ENCODE results near the gene CREB3.

DNA sequence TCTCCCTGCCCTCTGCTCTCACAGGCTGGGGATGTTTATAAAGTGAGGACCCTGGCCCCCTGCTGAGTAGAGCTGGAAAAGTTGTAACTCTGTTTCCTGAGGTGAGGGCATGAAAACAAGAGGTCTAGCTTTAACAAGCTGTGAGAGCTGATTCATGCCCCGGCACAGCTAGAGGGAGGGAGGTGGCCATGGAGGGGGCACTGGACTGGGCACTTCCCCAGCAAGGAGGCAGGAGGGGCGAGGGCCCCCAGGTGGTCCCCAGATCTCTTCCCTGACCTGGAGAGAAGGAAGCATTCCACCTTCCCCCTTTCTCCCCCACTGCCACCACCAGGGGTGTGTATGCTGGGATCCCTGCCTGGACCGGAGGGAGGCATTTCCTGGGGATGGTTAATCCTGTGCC, 21.8 kb downstream of the CREB3 start, which contains the start of gene MSMP:
- TF ChIP-seq, protein P1, sequence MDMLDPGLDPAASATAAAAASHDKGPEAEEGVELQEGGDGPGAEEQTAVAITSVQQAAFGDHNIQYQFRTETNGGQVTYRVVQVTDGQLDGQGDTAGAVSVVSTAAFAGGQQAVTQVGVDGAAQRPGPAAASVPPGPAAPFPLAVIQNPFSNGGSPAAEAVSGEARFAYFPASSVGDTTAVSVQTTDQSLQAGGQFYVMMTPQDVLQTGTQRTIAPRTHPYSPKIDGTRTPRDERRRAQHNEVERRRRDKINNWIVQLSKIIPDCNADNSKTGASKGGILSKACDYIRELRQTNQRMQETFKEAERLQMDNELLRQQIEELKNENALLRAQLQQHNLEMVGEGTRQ (IDR thresholded peaks at IDR 0.05; ENCODE audit: low read depth, low read length) = no peak
- TF ChIP-seq, protein P2, sequence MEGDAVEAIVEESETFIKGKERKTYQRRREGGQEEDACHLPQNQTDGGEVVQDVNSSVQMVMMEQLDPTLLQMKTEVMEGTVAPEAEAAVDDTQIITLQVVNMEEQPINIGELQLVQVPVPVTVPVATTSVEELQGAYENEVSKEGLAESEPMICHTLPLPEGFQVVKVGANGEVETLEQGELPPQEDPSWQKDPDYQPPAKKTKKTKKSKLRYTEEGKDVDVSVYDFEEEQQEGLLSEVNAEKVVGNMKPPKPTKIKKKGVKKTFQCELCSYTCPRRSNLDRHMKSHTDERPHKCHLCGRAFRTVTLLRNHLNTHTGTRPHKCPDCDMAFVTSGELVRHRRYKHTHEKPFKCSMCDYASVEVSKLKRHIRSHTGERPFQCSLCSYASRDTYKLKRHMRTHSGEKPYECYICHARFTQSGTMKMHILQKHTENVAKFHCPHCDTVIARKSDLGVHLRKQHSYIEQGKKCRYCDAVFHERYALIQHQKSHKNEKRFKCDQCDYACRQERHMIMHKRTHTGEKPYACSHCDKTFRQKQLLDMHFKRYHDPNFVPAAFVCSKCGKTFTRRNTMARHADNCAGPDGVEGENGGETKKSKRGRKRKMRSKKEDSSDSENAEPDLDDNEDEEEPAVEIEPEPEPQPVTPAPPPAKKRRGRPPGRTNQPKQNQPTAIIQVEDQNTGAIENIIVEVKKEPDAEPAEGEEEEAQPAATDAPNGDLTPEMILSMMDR (conservative IDR thresholded peaks at IDR 0.05; ENCODE audit: low read depth, low read length) = no peak
- TF ChIP-seq POLR2A (IDR thresholded peaks at IDR 0.05; ENCODE audit: low read depth, low read length) = no peak
- TF ChIP-seq CEBPB (IDR thresholded peaks at IDR 0.05; ENCODE audit: low read depth, low read length) = no peak
- TF ChIP-seq NFE2L2 (IDR thresholded peaks at IDR 0.05; ENCODE audit: low read depth, low read length) = no peak
- no peak for TF ChIP-seq RAD21 (IDR thresholded peaks at IDR 0.05; ENCODE audit: low read length)
- no peak for TF ChIP-seq RFX5 (IDR thresholded peaks at IDR 0.05; ENCODE audit: low read depth, low read length)
- TF ChIP-seq MAZ (IDR thresholded peaks at IDR 0.05; ENCODE audit: borderline replicate concordance, low read depth, low read length) = no peak

Data from IMR-90 (cell line).